Adrenal gland (tissue), 5 donors: ENCODE results near the gene PAN3.

Source experiments
- CTCF ChIP-seq, 6 experiments: fragments of 450-650 bp in 4 of 6; fragments of 200-600 bp in 2 of 6; sonication (generic) in 1 of 6; IDR thresholded peaks; 1 replicate in 5 of 6; 2 replicates in 1 of 6; pipeline versions ENCODE4 v1.5.1 to v1.8.0; 2016 to 2021; ENCODE audit warnings: antibody characterized with exemption in 6 of 6, mild to moderate bottlenecking in 2 of 6, moderate library complexity in 1 of 6
- POLR2A ChIP-seq, 2 donors: fragments of 450-650 bp; IDR thresholded peaks; one replicate each; pipeline ENCODE4 v1.6.1; 2017; ENCODE audit warnings: antibody characterized with exemption in 2 of 2, mild to moderate bottlenecking in 2 of 2, moderate library complexity in 1 of 2
- donor health status: DM: no; HTN: no; CAD: no.

- TF ChIP-seq CTCF (IDR thresholded peaks at IDR 0.05) (no peak), POLR2A (IDR thresholded peaks at IDR 0.05) (no peak)
Measured at GRCh38 chr13:28313579-28313978, 175.2 kb downstream of the PAN3 start.
